Adipocyte (in vitro differentiated cells): ENCODE data around the gene LRWD1.
"Not testable (repeated sequence)": the region's sequence is repeated elsewhere in the genome, so short reads cannot be mapped to it uniquely, and the experiment has no call there.

Experiments used
- DNase-seq: peaks from one replicate; pipeline ENCODE4 v3.0.0-alpha.2; 2015; ENCODE audit warnings: low read depth
- H3K27me3 ChIP-seq: replicated peaks from 2 replicates; pipeline ENCODE4 v1.7.0; 2013; ENCODE audit warnings: mild to moderate bottlenecking, low read length, moderate library complexity; ENCODE audit not compliant: control insufficient read depth, insufficient read depth
- H3K36me3 ChIP-seq: 2 replicates; pipeline ENCODE4 v1.7.0; 2013; ENCODE audit warnings: low read length, mild to moderate bottlenecking, moderate library complexity; ENCODE audit not compliant: control insufficient read depth, insufficient read depth, severe bottlenecking
- H3K4me1 ChIP-seq: 2 replicates; pipeline ENCODE4 v1.7.0; 2013; ENCODE audit warnings: mild to moderate bottlenecking, low read length, moderate library complexity; ENCODE audit not compliant: control insufficient read depth, insufficient read depth
- H3K4me3 ChIP-seq: 2 replicates; pipeline ENCODE4 v1.7.0; 2013; ENCODE audit warnings: mild to moderate bottlenecking, low read length, moderate library complexity
- H3K9ac ChIP-seq: 2 replicates; pipeline ENCODE4 v1.7.0; 2013; ENCODE audit warnings: mild to moderate bottlenecking, low read length, moderate library complexity
- H3K9me3 ChIP-seq: 2 replicates; pipeline ENCODE4 v1.7.0; 2013; ENCODE audit warnings: mild to moderate bottlenecking, low read length, moderate library complexity; ENCODE audit not compliant: control insufficient read depth

LRWD1 gene

DNA sequence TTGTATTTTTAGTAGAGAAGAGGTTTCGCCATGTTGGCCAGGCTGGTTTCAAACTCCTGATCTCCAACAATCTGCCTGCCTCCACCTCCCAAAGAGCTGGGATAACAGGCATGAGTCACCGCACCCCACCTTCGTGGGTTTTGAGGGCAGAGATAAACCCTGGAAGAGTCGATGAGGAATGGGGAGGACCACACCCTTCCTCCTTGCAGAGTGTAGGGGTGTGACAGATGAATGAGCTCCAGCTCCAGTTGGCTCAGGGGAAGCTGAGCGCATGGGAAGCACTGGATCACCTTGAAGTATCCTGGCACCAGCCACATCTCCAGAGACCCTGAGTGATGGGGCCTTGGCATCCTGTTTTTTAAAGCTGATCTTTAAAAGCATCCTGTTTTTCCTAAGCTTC, 19.5 kb downstream of the LRWD1 start:
- not testable (repeated sequence) for H3K4me3 ChIP-seq, H3K9ac ChIP-seq, H3K9me3 ChIP-seq, H3K4me1 ChIP-seq, DNase-seq, H3K27me3 ChIP-seq, H3K36me3 ChIP-seq

DNA sequence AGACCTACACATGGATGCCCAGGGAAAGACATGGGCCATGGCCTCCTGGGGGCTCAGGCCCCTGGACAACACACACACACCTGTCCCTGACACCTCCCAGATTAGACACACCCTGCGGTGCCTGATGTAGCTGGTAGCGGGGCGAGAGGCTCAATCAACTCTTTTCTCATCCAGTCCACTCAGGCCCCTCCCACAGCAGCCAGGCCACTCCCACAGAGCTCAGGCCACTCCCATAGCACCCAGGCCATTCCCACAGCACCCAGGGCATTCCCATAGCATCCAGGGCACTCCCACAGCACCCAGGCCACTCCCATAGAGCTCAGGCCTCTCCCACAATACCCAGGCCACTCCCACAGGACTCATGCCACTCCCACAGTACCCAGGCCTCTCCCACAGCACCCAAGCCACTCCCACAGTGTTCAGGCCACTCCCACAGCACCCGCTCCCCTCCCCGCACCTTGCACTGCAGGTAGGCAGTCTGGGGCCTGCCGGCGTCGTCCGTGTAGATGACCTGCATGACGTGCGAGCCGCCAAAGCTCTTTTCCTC, 25.8 kb downstream of the LRWD1 start:
- not testable (repeated sequence) for DNase-seq

DNA sequence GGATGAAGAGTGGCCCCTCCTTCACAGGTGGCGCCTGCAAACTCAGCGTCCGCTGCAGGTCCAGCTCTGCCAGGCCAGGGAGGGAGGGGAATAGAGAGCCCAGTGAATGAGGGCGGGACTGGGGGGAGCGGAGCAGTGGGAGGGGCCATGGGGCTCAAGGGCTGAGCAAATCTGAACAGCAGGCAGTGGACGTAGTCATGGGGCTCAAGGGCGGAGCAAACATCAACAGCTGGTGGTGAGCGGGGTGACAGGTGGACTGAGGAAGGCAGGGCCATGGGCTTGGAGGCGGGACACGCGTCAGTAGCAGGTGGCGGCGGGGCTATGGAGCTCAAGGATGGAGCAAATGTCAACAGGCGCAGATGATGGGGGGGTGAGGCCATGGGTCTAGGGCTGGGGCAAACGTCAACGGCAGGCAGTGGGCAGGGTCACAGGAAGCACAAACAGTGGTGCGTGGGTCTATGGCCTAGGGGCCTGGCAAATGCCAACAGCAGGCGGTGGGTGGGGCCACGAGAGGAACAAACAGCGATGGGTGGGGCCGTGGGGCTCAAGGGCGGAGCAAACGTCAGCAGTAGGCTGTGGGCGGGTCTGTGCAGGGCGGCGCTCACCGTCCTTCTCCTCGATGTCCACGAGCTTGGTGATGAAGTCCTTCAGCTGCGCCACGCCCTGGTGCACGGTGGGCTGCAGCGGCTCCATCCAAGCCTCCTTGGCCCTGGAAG, 28.6 kb downstream of the LRWD1 start:
- H3K27me3 ChIP-seq, H3K9ac ChIP-seq, H3K4me1 ChIP-seq, DNase-seq, H3K4me3 ChIP-seq, H3K36me3 ChIP-seq, H3K9me3 ChIP-seq: not testable (repeated sequence)

More for the DNA sequence above, 25.8 kb downstream of the LRWD1 start:
- not testable (repeated sequence) for H3K9me3 ChIP-seq, H3K9ac ChIP-seq, H3K4me3 ChIP-seq, H3K27me3 ChIP-seq, H3K4me1 ChIP-seq, H3K36me3 ChIP-seq

DNA sequence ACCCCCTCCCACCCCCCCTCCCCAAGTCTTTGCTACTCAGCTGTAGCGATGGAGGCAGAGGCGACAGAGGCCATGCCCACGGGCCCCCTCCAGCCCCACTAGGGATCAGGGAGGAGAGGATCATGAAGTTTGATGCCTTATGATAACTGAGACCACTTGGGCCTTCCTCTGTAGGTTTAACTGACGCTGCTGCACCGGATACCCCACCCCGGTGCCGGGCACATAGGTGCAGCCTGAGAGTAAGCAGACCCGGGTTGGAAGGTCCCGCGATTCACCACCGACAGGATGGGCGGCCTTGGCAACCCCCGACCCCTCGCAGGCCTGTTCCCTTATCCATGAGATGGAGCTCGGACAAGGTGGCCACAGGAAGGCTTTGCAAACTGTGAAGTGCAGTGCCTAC, 29.2 kb downstream of the LRWD1 start:
- not testable (repeated sequence) for H3K9ac ChIP-seq, H3K4me3 ChIP-seq, DNase-seq, H3K9me3 ChIP-seq, H3K36me3 ChIP-seq, H3K4me1 ChIP-seq, H3K27me3 ChIP-seq

DNA sequence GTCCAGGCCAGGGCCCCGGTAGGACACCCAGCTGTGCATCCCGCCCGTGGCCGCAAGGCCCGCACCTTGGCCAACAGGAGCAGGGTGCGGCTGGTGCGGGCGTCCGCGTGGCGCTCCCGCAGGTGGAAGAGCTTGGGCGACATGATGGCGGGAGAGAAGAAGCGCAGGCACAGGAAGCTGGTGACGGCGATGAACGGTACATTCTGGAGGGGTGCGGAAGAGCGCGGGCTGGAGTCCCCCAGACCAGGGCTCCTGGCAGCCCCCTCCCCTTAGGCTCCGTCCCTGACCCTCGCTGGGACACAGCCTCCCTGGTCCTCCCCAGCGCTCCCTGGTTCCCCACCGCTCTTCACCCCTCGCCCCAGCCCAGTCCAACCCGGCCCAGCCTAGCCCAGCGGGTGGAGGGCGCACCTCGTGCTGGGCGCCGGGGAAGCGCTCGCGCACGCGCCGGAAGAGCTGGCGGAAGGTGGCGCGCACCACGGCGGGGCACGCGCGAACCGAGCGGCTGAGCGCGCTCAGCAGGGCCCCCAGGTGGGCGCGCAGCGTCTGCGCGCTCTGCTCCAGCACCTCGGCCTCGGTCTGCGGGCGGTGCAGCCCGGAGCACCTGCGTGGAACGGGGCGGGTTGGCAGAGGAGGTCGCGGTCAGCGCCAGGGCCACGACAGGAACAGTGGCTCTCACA, 29.8 kb downstream of the LRWD1 start:
- not testable (repeated sequence) for H3K4me1 ChIP-seq, H3K9ac ChIP-seq, H3K27me3 ChIP-seq, H3K9me3 ChIP-seq, DNase-seq, H3K36me3 ChIP-seq, H3K4me3 ChIP-seq

DNA sequence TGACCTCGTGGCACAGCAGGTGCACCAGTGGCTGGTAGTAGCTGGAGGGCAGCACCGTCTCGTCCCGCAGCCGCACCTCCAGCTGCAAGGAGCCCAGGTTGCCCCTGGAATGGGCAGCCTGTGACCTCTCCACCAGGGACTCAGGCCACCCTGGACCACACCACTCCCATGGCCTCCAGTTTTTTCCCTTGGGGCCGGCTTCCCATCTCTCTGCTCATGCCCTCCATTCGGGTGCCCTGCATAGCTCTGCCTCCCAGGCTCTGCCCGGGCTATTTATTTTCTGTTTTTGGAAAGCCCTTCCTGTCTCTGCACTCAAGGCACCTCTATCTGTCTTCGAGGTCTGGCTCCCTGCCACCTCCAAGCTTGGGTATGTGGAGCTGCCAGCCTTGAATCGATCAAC, 32.1 kb downstream of the LRWD1 start:
- DNase-seq, H3K4me3 ChIP-seq, H3K9me3 ChIP-seq, H3K36me3 ChIP-seq, H3K4me1 ChIP-seq, H3K9ac ChIP-seq, H3K27me3 ChIP-seq: not testable (repeated sequence)

DNA sequence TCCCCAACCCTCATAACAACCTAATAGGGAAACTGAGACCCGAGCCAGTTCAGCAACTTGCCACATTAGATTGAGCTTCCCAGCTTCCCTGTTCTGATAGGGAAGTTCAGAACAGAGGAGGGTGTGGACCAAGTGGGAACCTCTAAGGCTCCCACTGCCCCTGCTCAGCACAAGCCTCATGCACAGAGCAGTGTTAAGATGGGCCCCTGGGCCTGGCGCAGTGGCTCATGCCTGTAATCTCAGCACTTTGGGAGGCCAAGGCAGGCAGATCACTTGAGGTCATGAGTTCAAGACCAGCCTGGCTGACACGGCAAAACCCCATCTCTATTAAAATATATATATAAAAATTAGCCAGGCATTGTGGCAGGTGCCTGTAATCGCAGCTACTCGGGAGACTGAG, 32.5 kb downstream of the LRWD1 start:
- DNase-seq, H3K4me1 ChIP-seq, H3K36me3 ChIP-seq, H3K9ac ChIP-seq, H3K27me3 ChIP-seq, H3K4me3 ChIP-seq, H3K9me3 ChIP-seq: not testable (repeated sequence)

DNA sequence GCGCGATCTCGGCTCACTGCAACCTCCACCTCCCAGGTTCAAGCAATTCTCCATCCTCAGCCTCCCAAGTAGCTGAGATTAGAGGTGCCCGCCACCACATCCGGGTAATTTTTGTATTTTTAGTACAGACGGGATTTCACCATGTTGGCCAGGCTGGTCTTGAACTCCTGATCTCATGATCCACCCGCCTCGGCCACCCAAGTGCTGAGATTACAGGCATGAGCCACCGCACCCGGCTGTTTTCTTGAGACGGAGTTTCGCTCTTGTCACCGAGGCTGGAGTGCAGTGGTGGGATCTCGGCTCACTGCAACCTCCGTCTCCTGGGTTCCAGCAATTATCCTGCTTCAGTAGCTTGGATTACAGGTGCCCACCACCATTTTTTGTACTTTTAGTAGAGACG, 33.5 kb downstream of the LRWD1 start:
- not testable (repeated sequence) for DNase-seq, H3K27me3 ChIP-seq, H3K36me3 ChIP-seq, H3K4me3 ChIP-seq, H3K9me3 ChIP-seq, H3K9ac ChIP-seq, H3K4me1 ChIP-seq

DNA sequence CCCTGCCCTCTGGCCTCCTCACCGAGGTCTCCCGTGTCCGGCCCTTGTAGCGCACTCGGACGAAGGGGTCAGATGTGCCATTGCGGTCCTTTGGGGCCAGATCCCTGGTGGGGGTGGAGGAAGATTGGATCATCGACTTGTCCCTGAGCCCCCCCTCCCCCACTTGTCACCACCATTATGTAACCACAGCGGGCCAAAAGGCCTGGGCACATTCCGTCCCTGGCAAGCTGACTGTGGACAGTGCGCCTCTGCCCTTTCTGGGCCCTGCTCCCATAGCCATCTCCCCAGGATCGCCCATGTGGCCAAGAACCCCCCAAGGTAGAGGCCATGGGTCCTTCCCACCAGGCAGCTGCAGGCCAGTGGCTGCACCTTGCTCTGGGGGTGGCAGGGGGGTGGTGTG, 38.4 kb downstream of the LRWD1 start:
- not testable (repeated sequence) for DNase-seq, H3K4me3 ChIP-seq, H3K27me3 ChIP-seq, H3K9ac ChIP-seq, H3K9me3 ChIP-seq, H3K4me1 ChIP-seq, H3K36me3 ChIP-seq

DNA sequence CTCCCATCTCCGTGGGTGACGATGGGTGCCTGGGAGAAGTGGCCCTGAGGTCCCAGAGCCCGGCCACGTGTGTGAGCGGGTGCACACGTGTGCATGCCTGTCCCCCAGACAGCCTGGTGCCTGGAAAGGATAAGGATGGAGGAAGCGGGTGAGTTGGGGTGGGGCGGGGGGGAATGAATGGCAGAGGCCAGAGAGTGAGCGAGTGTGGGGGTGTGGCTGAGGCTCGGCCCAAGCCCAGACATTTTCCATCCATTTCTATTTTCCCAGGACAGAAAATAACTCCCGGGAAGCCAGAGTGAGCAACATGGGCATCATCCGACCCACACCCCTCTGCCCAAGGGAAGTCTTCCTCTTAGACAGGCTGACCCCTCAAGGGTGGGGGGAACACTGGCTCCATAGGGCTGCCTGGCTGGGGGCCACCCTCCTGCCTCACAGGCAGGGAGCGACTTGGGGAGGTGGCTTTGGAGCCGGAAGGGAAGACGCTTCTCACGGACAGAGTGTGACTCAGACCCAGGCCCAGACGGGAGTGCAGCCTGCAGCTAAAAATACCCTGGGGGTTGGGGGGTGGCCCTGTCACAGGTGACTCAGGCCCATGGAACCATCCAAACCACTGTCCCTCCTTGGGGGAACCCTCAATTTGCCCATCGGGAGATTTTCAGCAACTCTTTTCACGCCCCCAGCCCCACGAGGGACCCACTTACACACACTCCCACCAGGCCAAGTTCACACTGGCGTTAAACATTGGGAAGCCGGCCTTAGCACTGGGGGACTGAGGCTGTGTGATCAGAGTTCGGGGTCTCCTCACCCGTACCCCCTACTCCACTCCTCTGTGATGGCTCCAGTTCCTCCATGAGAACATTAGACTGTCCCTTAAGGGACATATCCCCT, 40.8 kb downstream of the LRWD1 start:
- not testable (repeated sequence) for H3K36me3 ChIP-seq, H3K9me3 ChIP-seq, H3K9ac ChIP-seq, DNase-seq, H3K27me3 ChIP-seq, H3K4me3 ChIP-seq, H3K4me1 ChIP-seq

DNA sequence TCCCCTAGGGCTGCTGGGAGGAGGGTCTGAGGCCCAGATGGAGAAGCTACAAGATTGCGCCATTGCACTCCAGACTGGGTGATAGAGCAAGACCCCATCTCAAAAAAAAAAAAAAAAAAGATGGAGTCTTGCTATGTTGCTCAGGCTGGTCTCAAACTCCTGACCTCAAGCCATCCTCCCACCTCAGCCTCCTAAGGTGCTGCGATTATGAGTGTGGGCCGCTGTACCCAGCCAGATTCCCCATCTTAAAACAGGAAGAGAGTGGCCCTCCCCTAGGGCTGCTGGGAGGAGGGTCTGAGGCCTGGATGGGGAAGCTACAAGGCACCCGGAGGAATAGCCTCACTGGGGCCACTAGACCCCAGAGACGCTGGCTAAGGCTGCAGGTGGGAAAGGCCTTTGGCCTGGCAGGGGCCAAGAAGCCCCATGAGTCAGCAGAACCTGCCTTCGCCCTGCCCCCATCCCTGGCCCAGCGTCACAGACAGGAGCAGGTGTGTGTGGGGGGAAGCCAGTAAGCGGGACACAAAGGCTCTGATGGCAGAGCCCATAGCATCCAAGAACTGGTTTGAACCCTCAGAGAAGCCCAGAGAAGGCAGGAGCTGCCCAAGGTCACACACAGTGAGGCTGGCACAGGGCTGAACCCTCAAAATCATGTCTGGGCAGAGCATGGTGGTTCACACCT, 42.8 kb downstream of the LRWD1 start:
- not testable (repeated sequence) for H3K4me3 ChIP-seq, H3K27me3 ChIP-seq, DNase-seq, H3K9me3 ChIP-seq, H3K36me3 ChIP-seq, H3K9ac ChIP-seq, H3K4me1 ChIP-seq
